IPS-15b (cell line): ENCODE results near the gene CHST1.

Experiments
- H3K27me3 ChIP-seq: one replicate; pipeline ENCODE4 v1.6.1; 2013; ENCODE audit warnings: low read length; ENCODE audit not compliant: control insufficient read depth, insufficient read depth
- H3K36me3 ChIP-seq: one replicate; pipeline ENCODE4 v1.6.1; 2013; ENCODE audit warnings: low read length; ENCODE audit not compliant: control insufficient read depth, insufficient read depth
- H3K4me1 ChIP-seq: one replicate; pipeline ENCODE4 v1.6.1; 2013; ENCODE audit warnings: mild to moderate bottlenecking, low read length; ENCODE audit not compliant: control insufficient read depth, insufficient read depth
- H3K4me3 ChIP-seq: one replicate; pipeline ENCODE4 v1.5.1; 2013; ENCODE audit warnings: low read depth, low read length
- H3K9ac ChIP-seq: one replicate; pipeline ENCODE4 v1.6.1; 2013; ENCODE audit warnings: low read depth, mild to moderate bottlenecking, low read length
- H3K9me3 ChIP-seq: one replicate; pipeline ENCODE4 v1.6.1; 2013; ENCODE audit warnings: mild to moderate bottlenecking, low read length; ENCODE audit not compliant: control insufficient read depth, insufficient read depth

Gene CHST1

GRCh38 chr11:45646275-45646927, 19.0 kb downstream of the CHST1 start:
- no peak overlapping the region for H3K9ac ChIP-seq

GRCh38 chr11:45644981-45645889, 20.2 kb downstream of the CHST1 start:
- Histone ChIP-seq H3K9me3 (no peaks in the 10 kb centered on the region), H3K4me1 (no peaks in the 10 kb centered on the region), H3K9ac (no peak overlapping the region), H3K4me3 (no peak overlapping the region), H3K27me3 (no peaks in the 10 kb centered on the region), H3K36me3 (no peaks in the 10 kb centered on the region)

More at GRCh38 chr11:45646275-45646927, 19.0 kb downstream of the CHST1 start:
- Histone ChIP-seq H3K9me3 (no peaks in the 10 kb centered on the region), H3K36me3 (no peaks in the 10 kb centered on the region), H3K4me1 (no peaks in the 10 kb centered on the region), H3K27me3 (no peaks in the 10 kb centered on the region), H3K4me3 (no peak overlapping the region)

- Histone ChIP-seq H3K9ac (no peak overlapping the region), H3K27me3 (no peaks in the 10 kb centered on the region), H3K4me3 (no peak overlapping the region), H3K9me3 (no peaks in the 10 kb centered on the region), H3K36me3 (no peaks in the 10 kb centered on the region), H3K4me1 (no peaks in the 10 kb centered on the region)
These were observed 21.7 kb downstream of the CHST1 start for GRCh38 chr11:45643598-45644260.

GRCh38 chr11:45641961-45642360, 23.5 kb downstream of the CHST1 start:
- Histone ChIP-seq H3K36me3 (no peaks in the 10 kb centered on the region), H3K9me3 (no peaks in the 10 kb centered on the region), H3K4me3 (no peak overlapping the region)

GRCh38 chr11:45638051-45638450, 27.4 kb downstream of the CHST1 start:
- Histone ChIP-seq H3K4me3 (no peak overlapping the region), H3K9ac (no peak overlapping the region), H3K9me3 (no peaks in the 10 kb centered on the region), H3K36me3 (no peaks in the 10 kb centered on the region), H3K4me1 (no peaks in the 10 kb centered on the region), H3K27me3 (no peaks in the 10 kb centered on the region)

More at GRCh38 chr11:45641961-45642360, 23.5 kb downstream of the CHST1 start:
- Histone ChIP-seq H3K9ac (no peak overlapping the region), H3K4me1 (no peaks in the 10 kb centered on the region), H3K27me3 (no peaks in the 10 kb centered on the region)

GRCh38 chr11:45635907-45636306, 29.5 kb downstream of the CHST1 start:
- H3K4me1 ChIP-seq: no peaks in the 10 kb centered on the region

GRCh38 chr11:45625611-45626010, 39.8 kb downstream of the CHST1 start:
- H3K4me3 ChIP-seq: no peak overlapping the region
- no peaks in the 10 kb centered on the region for H3K36me3 ChIP-seq
- H3K27me3 ChIP-seq: no peaks in the 10 kb centered on the region
- H3K9me3 ChIP-seq: peaks cover 8% of the 10 kb centered on the region
- no peaks in the 10 kb centered on the region for H3K4me1 ChIP-seq
- no peak overlapping the region for H3K9ac ChIP-seq

More at GRCh38 chr11:45635907-45636306, 29.5 kb downstream of the CHST1 start:
- Histone ChIP-seq H3K9ac (no peak overlapping the region), H3K27me3 (no peaks in the 10 kb centered on the region), H3K36me3 (no peaks in the 10 kb centered on the region), H3K9me3 (no peaks in the 10 kb centered on the region), H3K4me3 (no peak overlapping the region)

DNA sequence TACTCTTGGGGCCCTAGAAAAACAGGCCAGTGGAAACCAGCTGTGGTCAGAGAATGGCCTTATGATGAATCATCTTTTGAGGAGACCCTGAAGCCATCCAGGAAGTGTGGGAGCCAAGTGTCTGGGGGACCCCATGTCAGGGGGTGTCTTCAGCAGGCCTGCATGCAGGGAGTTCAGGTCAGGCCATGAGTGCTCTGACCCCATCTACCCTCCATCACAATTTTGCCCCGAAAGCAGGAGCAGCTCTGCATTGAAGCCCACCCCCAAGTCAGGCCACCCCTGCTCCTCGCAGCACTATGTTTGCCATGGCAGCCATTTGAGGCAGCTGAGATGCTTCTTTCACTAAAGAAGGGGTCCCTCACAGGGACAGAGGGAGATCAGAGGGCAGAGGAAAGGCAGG, 41.3 kb downstream of the CHST1 start:
- H3K4me1 ChIP-seq: no peaks in the 10 kb centered on the region
- no peak overlapping the region for H3K4me3 ChIP-seq
- no peaks in the 10 kb centered on the region for H3K27me3 ChIP-seq
- H3K9me3 ChIP-seq: peaks cover 8% of the 10 kb centered on the region
- H3K9ac ChIP-seq: no peak overlapping the region
- H3K36me3 ChIP-seq: no peaks in the 10 kb centered on the region

- Histone ChIP-seq H3K9me3 (peaks cover 6% of the 10 kb centered on the region), H3K36me3 (no peaks in the 10 kb centered on the region), H3K4me1 (no peaks in the 10 kb centered on the region)
These were observed 42.6 kb downstream of the CHST1 start for GRCh38 chr11:45622861-45623260.

GRCh38 chr11:45622283-45622682, 43.1 kb downstream of the CHST1 start:
- no peak overlapping the region for H3K4me3 ChIP-seq
- no peaks in the 10 kb centered on the region for H3K27me3 ChIP-seq
- no peak overlapping the region for H3K9ac ChIP-seq
- H3K9me3 ChIP-seq: peaks cover 4% of the 10 kb centered on the region
- H3K36me3 ChIP-seq: no peaks in the 10 kb centered on the region
- H3K4me1 ChIP-seq: no peaks in the 10 kb centered on the region

More at GRCh38 chr11:45622861-45623260, 42.6 kb downstream of the CHST1 start:
- H3K9ac ChIP-seq: no peak overlapping the region
- H3K27me3 ChIP-seq: no peaks in the 10 kb centered on the region
- H3K4me3 ChIP-seq: no peak overlapping the region

- H3K9ac ChIP-seq: no peak overlapping the region
- no peak overlapping the region for H3K4me3 ChIP-seq
These were observed 43.8 kb downstream of the CHST1 start for GRCh38 chr11:45621588-45621987.

More at GRCh38 chr11:45621588-45621987, 43.8 kb downstream of the CHST1 start:
- Histone ChIP-seq H3K27me3 (no peaks in the 10 kb centered on the region), H3K9me3 (peaks cover 4% of the 10 kb centered on the region), H3K4me1 (no peaks in the 10 kb centered on the region), H3K36me3 (no peaks in the 10 kb centered on the region)
